Stimulated activated CD8-positive, alpha-beta memory T cell treated with anti-CD3 and anti-CD28 coated beads, Interleukin-7, amount 100 ng/mL, for 1 hour (primary cell): ENCODE results near the gene ZNF862.

Source experiments
- DNase-seq, 2 donors: peaks; one replicate each; pipeline ENCODE4 v3.0.0-alpha.2; 2020; ENCODE audit warnings: low read depth in 2 of 2

ZNF862 gene

GRCh38 chr7:149866139-149866778 is 28.1 kb downstream of the ZNF862 start:
- no peak for DNase-seq

GRCh38 chr7:149866779-149867447 is 28.7 kb downstream of the ZNF862 start:
- DNase-seq = no peak

GRCh38 chr7:149867762-149868622 is 29.8 kb downstream of the ZNF862 start:
- no peak for DNase-seq

GRCh38 chr7:149868623-149869290 is 30.6 kb downstream of the ZNF862 start:
- no peak for DNase-seq

- DNase-seq = no peak
Measured at GRCh38 chr7:149869291-149869650, 31.1 kb downstream of the ZNF862 start.

- DNase-seq = no peak
Measured at GRCh38 chr7:149869867-149870266, 31.7 kb downstream of the ZNF862 start.

- no peak for DNase-seq
Measured at GRCh38 chr7:149870274-149870673, 32.1 kb downstream of the ZNF862 start.

GRCh38 chr7:149870701-149871483 is 32.7 kb downstream of the ZNF862 start:
- no peak for DNase-seq

GRCh38 chr7:149871576-149871975 is 33.4 kb downstream of the ZNF862 start:
- no peak for DNase-seq

GRCh38 chr7:149872419-149873073 is 34.4 kb downstream of the ZNF862 start:
- no peak for DNase-seq

GRCh38 chr7:149873074-149873969 is 35.1 kb downstream of the ZNF862 start, which contains the start of gene ATP6V0E2:
Gene ATP6V0E2 (plus strand): TSS chr7:149873969. CDS start chr7:149874066, 97 bp downstream.
- DNase-seq = peak; percentile 74 to 82

GRCh38 chr7:149873970-149874643 is 35.9 kb downstream of the ZNF862 start:
- no peak for DNase-seq

GRCh38 chr7:149874644-149875028 is 36.5 kb downstream of the ZNF862 start:
- DNase-seq = no peak

- no peak for DNase-seq
Measured at GRCh38 chr7:149875396-149875795, 37.2 kb downstream of the ZNF862 start.

GRCh38 chr7:149877890-149878522 is 39.8 kb downstream of the ZNF862 start:
- DNase-seq = no peak

- no peak for DNase-seq
Measured at GRCh38 chr7:149878523-149878921, 40.3 kb downstream of the ZNF862 start.

GRCh38 chr7:149879271-149879743 is 41.1 kb downstream of the ZNF862 start:
- DNase-seq = no peak
